8988T (cell line): ENCODE measurements around the gene SBNO2.

ENCODE experiments used
- DNase-seq: peaks from one replicate; pipeline ENCODE4 v3.0.0; 2011

The SBNO2 gene

DNA sequence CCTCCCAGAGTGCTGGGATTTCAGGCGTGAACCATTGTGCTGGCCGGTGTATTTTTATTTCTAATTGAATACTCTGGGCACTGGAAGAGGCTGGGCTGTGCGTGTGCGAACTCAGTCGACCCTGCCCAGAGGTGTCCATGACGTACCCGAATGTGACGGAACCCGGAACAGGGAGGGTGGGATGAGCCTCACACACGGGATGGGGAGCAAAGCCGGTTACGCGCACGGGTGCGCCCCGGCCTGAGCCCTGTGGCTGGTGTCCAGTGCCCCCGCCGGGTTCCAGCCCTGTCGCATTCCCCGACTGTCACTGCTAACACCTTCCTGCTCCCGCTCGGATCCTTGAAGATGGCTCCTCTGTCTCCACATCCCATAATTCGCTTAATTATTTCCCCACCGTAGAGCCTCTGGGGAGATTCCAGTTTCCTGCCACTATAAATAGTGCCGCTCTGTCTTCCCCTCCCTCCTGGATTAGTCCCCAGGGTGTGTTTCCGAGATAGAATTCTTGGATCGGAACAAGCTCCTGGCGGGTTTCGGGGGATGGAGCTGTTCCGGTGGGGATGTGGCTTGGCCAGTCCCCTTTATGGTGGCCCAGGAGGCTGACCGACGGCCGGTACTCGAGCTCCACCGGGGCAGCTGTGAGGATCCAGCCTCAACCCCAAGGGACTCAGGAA is 22.0 kb downstream of the SBNO2 start:
- no peak for DNase-seq

DNA sequence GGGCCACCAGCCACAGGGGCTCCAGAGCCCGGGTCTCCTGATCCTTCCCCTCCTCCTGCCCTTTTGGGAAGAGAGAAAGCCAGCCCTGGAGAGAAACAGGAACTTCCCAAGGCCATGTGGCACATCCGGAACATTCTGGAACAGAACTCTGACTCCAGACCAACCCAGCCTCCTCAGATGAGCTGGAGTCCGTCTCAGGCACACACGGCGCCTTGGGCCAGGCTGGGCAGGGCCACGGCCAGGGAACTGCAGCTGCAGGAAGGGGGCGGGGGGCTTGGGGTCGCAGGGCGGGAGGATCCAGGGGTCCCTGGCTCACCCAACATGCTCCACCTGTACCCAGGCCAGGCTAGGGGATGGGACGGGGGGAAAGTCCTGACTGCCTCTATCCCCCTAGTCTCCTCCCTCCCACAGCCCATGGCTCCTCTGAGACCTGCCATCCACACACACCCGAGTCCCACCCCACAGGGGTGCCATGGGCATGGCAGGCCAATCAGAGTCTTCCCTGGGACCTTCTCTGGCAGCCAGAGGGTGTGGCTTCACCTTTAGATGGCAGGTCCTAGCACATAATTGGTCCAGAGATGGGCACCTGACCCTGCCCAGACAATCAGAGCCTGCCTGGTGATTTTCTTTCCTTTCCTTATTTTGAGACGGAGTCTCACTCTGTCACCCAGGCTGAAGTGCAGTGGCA is 22.9 kb downstream of the SBNO2 start:
- no peak for DNase-seq

DNA sequence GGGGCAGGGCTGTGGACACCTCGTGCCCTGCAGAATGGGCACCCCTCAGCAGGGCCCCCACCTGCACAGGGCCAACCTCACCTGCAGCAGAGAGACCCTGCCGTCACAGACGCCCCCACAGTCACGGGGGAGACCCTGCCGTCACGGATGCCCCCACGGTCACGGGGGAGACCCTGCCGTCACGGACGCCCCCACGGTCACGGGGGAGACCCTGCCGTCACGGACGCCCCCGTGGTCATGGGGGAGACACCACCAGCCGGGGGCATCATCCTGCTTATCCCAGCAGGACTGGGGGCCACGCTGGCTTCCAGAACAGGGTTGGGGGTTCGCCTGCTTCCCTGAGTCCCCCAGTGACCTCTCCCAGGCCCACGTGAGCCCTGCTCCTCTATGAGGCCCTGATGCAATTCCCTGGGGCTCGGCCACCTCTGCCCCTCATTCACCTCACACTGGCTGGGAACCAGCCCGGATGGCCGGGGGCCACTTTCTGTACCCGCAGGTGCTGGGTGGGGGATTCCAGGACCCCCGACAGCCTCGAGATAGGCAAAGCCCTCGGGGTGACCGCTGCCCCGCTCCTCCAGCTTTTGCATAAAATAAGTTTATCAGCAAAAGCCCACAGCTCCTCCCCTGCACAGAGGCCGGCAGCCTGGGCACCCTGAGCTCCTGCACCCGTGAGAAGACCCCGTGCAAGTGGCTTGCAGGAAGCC is 23.6 kb downstream of the SBNO2 start:
- DNase-seq, result no peak

DNA sequence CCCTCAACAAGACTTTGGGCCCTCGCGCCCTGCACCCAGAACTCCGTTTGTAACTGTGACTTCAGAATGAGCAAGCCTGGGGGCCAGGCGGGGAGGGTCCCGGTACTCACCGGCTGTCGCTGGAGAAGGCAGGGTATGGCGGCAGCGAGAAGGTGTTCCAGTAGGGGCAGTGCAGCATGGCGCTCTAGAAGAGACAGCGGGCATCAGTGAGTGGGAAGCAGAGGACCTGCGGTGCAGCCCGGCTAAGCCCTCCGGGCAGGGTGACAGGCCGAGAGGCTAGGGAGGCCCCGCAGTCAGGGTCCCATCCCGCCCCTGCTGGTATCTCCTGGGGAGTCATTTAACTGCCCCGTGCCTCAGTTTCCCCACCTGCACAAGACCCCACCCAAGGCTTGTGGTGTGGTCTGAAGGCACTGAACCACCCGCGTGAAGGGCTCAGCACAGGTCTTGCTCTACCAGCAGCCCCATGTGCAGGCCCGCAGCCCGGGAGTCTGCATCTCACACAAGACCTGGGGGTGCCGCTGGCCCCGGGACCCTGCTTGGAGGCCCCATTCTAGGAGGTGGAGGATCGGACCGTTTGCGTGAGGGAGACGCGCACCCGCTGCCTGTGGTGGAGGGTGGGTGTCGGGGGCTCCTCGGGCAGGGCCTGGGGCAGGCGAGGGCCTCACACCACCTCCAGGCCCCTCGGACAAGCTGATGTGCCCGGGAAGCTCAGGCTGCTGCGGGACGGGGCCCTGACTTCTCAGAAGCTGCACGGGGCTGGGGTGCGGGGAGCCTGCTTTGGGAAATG is 24.6 kb downstream of the SBNO2 start:
- no peak for DNase-seq

DNA sequence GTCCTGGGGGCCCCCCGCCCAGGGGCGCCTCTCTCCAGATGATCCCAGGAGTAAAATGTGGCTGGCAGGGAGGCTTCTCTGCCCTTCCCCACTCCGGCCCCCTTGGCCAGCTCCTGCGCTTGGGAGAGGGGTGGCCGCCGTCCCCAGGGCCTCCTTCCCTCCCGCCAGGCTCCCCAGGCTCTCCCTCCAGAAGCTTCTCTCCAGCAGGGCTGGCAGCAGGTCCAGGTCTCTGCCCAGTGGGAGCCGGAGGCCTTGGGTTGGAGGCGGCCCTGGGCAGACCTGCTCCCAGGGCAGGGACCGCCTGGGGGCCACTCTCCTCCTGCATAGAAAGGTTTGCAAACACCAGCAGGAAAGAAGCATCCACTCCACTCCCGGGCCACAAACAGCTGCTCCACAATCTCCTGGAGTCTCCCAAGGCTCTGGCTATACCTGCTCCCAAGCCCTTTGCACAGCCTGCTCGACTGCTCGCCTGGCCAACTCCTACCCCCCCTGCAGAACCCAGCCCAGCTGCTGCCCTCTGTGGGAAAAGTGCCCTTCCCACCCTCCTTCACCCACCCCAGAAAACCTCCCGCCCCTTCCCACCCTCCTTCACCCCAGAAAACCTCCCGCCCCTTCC is 26.0 kb downstream of the SBNO2 start:
- DNase-seq, result no peak

DNA sequence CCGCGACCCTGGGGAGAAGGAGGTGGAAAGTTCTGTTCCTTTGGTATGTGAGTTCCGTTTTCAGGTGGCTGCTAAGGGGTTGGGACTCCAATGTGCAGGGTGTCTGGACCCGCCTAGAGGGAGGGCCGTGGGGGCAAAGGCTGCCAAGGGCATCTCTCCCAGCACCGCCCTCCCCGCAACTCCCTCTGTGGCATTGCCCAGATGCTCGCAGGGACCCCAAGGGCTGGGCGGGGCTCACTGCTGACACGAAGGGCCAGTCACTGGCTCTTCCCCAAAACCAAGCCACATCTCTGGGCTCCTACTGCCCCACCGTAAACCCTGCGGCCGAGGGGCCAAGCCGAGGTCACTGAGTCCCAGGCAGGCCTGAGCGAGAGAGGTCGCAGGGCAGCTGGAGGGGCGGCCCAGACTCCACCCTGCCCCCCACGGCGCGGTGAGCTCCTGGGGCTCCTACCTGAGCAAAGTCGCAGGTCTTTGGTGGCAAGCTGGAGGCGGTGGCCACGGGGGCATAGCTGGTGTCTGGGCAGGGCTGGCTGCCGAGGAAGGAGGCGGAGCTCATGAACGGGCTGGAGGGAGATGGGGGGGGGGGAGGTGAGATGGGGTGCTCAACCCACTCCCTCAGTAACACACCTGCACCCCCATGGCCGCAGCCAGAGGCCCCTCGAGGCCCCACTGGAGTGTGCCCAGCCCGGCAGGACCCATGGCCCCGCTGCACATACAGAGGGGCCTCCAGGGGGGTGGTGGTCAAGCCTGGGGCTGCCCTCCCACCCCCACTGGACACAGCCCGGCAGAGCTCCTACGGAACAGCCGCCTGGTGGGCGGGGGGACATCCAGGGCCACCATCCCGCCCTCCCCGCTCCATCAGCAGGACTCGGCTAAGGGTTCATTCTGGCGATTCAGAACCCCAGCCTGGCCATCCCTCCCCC is 26.9 kb downstream of the SBNO2 start:
- DNase-seq, result no peak

DNA sequence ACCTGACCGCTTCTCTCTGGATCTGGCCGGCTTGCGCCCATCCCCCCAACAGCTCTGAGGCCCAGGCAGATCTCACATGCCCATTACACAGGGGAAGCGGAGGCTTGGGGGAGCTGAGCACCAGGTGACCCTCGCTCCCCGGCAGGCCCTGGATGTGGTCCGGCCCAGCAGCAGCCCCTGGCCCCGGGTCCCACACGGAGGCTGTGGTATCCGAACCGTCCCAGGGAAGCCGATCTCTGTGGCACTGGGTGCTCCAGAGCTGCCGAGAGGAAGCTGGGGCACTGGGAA is 27.7 kb downstream of the SBNO2 start:
- no peak for DNase-seq

DNA sequence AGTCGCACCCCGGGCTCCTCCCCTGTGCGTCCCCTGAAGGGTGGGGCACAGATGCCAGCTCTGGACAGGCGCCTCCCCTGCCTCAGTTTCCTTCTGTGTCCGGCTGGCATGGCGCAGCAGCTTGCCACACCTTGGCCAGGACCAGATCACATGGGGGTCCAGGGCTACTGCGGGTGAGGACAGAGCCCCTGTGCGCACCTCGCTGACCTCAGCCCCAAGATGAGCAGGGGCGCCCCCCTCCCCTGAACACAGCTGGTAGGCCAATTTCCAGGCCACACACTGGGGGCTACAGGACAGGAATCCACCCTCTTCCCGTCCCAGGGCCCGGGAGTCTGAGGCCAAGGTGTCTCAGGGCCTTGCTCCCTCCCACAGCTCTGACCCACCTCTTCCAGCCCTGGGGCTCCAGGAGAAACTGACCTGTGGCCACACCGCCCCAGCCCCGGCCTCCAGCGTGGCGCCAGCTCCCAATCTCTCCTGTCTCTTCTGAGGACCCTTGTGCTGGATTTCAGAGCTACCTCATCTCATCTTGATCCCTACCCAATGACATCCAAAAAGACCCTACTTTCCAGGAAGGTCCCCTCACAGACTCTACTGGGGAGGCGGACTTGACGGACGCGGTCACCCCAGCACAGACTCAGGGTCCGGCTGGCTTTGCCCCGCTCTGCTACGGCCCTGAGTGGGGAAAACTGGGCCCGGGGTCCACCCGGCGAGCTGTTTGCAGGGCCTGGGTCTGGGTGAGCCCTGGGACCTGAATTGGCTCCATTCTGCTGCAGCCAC is 28.2 kb downstream of the SBNO2 start:
- DNase-seq, result no peak

DNA sequence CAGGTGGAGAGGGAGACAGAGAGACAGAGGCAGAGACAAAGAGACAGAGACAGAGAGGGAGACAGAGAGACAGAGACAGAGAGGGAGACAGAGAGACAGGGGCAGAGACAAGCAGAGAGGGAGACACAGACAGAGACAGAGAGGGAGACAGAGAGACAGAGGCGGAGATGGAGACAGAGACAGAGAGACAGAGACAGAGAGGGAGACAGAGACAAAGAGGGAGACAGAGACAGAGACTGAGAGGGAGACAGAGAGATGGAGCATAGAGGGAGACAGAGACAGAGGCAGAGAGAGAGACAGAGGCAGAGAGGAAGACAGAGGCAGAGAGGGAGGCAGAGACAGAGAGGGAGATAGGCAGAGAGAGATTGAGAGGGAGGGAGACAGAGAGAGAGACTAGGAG is 29.3 kb downstream of the SBNO2 start:
- DNase-seq, result no peak

DNA sequence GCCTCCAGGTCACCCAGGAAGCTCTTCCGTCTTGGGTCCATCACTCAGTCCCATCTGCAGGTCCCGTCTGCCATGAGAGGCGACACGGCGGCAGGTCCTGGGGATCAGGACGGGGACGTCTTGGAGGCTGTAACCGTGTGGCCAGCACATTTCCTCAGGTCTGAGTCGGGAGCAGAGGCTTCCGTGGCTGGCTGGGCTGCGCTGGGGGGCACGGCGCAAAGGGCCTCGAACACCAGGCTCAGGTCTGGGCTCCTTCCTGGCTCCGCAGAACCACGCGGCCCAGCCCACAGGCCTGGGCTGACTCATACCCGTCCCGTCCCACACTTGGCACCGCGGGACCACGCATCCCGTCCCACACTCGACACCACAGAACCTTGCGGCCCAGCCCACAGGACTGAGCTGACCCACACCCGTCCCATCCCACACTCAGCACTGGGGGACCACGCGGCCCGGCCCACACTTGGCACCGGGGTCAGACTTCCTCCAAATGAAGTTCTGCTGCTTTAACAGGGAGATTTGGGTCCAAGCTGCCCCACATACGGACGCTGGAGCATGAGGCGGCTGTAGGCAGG is 30.2 kb downstream of the SBNO2 start:
- no peak for DNase-seq

DNA sequence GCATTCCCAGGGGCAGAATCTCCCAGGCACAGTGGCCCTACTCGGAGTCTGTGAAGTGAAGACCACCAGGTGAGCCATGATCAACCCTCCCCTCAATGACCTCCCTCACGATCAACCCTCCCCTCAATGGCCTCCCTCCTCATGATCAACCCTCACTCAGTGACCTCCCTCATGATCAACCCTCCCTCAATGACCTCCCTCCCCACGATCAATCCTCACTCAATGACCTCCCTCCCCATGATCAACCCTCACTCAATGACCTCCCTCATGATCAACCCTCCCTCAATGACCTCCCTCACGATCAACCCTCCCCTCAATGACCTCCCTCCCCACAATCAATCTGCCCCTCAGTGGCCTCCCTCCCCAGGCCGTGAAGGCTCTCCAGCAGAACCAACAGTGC is 32.1 kb downstream of the SBNO2 start:
- DNase-seq, result no peak

DNA sequence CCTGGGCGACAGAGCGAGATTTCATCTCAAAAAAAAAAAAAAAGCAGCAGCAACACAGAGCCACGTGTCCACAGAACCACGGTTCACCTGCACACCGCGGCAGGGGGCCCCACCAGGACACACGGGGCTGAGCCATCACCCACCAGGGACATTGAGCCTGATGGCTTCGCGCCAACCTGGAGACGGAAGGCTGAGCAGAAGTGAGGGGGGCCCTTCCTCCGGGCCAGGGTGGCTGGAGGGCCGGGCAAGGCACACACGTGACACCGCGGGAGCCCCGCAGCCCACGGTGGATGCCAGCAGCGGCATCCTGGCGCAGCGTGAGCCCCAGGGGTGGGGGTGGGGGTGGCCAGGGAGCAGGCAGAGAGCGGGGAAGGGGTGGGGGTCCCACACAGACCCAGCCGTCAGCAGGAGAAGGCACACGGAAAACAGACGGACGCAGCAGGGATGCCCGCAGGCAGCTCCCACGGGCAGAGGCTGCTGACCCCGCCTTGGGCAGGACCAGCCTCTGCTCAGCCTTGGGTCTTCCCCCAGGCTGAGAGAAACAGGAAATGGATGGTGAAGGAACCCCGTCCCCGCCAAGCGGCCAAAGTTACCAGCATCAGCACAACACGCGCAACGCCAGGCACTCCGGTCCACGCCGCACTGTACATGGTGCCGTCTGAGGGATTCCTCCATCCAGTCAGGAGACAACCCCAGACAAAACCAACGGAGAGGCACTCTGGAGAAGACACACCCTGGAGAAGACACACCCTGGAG is 33.6 kb downstream of the SBNO2 start:
- no peak for DNase-seq

DNA sequence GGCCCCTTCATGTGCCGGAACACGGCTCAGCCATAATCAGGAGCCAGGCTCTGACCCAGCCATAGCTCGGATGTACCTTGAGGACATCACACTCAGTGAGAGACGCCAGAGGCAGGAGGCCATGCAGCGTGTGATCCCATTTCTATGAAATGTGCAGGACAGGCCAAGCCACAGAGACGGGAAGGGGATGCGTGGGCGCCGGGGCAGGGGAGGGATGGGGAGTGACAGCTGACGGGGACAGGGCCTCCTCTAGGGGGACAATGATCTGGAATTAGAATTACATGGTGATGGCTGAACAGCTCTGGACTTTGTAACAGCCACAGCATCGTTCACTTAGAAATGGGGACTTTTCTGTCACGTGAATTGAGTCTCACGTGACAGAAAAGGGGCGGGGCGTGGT is 34.9 kb downstream of the SBNO2 start:
- no peak for DNase-seq

DNA sequence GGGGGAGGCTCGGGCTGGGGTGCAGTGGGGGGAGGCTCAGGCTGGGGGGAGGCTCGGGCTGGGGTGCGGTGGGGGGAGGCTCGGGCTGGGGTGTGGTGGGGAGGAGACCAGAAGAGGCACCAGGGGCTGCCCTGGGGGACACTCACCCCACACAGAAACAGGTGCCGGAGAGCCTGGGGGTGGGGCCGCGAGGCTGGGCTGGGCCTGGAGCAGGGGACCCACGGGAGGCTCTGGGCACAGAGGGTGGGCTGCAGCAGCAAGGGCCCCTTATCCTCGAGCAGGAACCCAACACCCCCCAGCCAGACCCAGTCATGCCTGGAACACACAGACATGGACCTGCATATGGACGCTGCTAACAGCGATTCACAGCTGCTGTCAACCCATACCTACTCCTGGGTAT is 35.9 kb downstream of the SBNO2 start:
- no peak for DNase-seq

DNA sequence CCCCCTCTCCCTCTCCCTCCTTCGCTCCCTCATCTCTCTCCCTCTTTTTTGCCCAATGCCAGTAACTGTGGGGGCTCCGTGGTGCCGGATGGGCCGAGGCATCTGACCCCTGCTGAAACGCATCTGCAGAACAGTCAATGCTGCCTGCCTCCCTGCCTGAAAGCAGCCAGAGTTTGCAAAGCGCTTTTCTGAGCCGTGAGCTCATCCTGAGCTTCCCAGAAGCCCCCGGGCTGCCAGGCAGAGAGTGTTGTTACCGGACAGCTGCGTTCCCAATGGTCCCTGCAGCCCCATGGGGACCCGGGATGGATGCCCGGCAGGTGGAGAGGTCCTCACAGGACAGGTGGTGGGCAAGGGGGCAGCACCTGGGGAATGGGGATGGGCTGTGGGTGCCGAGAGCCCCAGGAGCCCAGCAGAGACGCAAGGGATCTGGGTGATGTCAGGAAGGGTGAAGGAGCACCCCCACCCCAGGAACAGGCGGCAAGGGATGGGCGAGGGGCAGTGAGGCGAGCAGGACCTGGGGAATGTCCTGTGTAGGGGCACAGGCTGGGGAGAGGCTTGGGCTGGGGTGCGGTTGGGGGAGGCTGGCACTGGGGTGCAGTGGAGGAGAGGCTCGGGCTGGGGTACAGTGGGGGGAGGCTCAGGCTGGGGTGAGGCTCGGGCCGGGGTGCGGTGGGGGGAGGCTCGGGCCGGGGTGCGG is 37.3 kb downstream of the SBNO2 start:
- no peak for DNase-seq

DNA sequence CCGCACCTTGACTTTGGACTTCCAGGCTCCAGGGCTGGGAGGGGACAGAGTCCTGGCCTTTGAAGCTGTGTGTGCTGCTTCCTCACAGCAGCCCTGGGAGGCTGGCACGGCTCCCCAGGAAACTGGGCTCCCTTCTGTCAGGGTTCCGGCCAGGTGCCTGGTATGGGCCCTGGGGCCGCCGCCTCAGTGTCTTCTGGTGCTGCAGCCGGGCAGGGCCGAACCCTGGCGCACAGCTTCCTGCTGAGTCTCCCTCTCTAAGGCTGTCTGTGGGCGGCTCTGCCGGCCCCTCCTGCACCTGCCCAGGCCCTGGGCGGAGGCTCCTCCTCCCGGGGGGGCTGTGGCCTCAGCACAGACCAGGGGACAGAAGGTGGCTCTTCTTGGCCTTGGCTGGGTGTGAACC is 37.9 kb downstream of the SBNO2 start:
- DNase-seq, result no peak

DNA sequence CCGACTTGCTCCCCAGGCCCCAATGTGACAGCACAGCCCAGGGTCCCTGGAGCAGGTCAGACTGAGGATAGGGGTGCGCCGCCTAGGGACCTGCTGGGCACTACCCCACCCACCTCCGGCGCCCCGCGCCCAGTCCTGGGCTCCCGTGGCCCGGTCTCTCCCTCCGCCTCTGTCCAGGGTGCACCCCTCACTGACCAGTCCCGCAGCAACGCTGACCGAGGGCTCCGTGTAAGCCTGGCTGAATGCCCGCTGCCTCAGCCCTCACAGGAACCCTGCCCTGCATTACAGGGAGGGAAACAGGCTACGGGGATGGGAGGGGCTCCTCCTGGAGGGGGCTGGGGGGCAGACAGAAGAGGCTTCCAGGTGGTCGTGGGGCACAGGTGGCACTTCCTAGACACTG is 38.6 kb downstream of the SBNO2 start:
- no peak for DNase-seq

DNA sequence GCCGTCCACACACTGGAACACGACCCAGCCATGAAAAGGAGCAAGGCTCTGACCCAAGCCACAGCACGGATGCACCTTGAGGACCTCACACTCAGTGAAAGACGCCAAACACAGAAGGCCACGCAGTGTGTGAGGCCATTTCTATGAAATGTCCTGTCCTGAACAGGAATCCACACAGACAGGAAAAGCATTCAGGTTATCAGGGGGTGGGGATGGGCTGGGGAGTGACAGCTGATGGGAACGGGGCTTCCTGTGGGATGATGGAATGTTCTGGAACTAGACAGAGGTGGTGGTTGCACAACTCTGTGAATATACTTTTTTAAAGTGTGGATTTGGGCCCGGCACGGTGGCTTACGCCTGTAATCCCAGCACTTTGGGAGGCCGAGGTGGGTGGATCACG is 39.6 kb downstream of the SBNO2 start:
- DNase-seq, result no peak

DNA sequence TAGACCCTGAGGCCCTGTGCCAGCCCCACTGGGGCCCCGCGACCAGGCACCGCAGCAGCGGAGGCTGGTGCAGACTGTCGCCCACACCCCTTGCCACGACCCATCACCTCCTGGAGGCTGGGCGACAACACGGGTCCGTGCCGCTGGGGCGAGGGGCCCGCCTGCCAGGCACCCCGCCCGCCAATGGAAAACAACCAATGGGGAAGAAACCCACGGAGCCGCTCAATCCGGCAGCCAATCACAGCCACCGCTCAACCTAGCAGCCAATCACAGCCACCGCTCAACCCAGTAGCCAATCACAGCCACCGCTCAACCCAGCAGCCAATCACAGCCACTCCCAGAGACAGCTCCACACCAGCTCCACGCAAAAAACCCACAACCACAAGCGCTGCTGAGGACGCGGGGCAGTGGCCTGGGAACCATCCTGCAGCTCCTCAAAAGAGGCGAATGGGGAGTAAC is 40.6 kb downstream of the SBNO2 start:
- DNase-seq, result no peak
